NCI-H345 treated with DMSO at 0.1 percent for 48 hours (cell line): Measurements from ENCODE around the gene PAWR.
"Not testable (repeated sequence)": the region's sequence is repeated elsewhere in the genome, so short reads cannot be mapped to it uniquely, and the experiment has no call there.

Experiments
- DNase-seq: peaks from one replicate; lab custom pipeline; 2025; ENCODE audit not compliant: unreplicated experiment; lab: John Stamatoyannopoulos, UW

The PAWR gene

DNA sequence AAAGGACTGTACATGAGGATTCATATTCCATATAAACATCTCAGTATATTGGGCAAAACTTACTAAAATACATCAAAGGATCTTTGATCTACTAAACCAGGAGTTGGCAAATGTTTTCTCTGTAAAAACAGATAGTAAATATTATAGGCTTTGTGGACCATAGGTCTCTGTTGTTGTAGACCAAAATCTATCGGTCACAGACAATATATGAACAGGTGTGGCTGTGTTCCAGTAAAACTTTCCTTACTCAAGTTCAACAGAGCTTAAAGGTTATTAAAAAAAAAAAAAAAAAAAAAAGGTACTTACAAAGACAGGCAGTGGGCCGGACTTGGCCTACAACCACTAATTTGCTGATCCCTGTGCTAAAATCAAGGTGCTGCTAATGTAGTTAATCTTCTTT, 40.3 kb downstream of the PAWR start:
- no peak for DNase-seq

DNA sequence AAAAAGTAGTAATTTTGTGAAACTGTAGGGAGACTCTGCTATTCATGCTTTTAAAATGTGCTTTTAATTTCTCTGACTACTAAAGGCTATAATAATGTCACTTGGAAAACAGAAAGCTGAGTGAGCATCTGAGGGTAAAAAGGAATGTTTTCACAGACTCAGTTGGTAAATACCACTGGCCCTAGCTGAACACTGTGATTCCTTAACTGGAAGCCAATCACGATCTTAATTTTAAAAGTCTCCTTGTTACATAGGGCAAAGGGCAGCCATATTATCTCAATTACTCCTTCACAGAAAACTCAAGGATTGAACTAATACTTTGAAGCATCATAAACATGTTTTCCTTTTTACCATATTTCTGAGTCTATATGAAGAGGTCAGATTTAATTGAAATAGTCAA, 41.9 kb downstream of the PAWR start:
- no peak for DNase-seq

DNA sequence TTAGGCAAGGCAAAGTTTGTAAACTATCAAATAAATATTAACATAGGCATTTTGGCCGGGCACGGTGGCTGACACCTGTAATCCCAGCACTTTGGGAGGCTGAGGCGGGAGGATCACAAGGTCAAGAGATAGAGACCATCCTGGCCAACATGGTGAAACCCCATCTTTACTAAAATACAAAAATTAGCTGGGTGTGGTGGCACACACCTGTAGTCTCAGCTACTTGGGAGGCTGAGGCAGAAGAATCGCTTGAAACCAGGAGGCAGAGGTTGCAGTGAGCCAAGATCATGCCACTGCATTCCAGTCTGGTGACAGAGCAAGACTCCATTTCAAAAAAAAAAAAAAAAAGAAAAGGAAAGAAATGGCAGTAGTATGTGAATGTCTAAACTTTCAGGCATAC, 43.9 kb downstream of the PAWR start:
- not testable (repeated sequence) for DNase-seq

DNA sequence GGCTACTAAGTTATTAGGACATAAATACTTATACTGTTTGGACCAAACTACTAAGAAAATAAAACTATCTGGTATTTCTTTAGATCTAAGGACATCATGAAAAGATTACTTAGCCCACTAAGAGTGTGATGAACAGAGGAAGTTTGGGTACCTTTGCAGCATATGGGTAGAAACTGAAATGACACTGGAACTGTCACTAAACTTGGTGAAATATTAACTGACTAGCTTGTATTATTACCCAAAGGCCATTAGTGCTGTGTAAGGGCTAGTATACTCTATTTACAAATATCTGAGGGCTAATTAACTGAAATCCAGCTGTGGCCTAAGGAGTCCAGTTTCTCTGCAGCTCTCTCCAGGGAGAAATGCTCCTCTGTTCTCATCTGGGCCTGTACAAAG, 45.5 kb downstream of the PAWR start:
- DNase-seq: no peak

DNA sequence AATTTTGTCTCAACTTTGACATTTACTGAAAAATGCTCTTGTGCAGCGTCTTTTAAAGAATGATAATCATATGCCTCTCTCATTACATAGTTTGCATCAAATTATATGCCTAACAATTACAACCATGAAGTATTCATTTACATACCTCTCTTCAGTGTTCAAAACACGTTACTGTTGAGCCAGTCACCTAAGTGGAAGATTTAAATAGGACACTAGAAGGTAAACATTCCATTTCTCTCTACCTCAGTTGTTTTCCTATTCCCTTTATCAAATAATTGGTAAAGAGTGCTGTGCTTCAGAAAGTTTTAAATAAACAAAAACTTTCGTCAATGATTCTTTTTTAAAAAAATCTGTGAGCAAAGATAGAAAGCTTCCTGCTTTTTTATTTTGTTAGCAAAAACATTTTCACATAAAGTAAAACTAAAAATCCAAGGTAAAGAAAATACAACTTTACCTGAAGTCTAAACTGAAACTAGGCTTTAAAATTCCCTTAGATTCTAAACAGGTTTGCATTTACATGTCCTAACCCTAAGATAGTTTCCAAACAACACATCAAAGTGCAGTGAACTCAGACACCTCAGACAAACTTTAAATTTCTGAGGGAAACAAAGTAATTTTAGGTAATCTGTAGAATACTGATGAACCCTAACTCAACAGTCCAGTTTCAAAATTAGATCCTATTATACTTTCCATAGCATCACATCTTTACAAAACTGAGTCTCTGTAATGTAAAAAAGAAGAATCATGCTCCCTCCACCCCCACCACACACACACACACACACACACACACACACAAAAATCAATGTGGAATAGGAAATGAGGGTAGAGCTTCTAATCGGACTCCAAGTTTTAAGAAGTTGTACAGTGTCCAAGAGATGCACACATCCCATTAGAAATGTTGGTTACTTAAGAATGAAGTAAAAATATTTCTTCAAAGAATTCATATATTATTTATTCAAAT, 46.2 kb downstream of the PAWR start:
- no peak for DNase-seq

DNA sequence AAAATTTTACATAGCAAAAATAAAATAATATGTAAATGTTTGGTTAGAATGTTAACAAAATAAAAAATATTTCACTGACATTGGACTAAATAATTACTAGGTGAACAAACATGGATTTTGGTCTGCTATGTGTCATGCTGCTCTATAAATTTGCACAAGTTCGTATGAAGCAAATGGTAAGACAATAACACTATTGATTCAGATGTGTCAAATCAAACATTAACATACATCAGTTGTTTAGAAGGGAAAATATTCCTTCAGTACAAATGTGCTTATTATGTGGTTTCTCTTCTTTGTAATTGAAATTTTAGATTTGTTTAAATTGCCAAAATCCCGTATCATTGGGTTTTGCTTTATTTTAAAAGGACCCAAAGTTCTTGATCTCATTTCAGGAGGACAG, 46.9 kb downstream of the PAWR start:
- no peak for DNase-seq

DNA sequence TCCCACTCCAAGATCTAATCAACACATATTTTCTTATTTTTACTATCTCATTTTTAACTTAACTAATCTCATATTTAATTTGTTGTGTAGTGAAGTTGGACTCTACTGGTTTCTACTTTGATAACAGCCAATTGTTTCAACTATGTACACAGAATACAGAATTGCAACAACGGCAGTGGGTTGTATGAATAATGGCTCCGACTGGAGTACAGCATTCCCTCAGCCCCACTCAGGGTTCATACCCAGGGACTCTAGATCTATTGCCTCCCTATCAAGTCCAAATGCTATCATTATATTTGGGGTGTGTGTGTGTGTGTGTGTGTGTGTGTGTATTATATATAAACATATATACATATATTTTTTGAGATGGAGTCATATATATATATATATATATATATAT, 52.3 kb downstream of the PAWR start:
- DNase-seq: no peak

DNA sequence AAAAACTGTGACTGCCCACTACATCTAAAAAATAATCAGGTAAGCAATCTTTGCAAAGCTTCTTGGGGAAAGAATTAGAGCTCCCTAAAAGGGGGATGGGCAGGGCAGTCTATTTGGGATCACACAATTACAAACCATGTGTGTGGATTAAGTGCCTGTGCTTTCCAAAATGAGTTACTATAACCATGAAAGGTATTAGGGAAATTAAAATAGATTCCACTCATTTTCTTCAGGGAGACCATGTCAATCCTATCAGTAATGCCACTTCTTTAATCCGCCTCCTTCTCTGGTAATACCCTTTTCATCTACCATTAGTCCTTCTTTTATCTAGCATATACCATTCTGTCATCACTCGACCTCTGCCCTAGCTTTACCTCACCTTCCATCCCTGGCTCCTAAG, 53.7 kb downstream of the PAWR start:
- DNase-seq: no peak

DNA sequence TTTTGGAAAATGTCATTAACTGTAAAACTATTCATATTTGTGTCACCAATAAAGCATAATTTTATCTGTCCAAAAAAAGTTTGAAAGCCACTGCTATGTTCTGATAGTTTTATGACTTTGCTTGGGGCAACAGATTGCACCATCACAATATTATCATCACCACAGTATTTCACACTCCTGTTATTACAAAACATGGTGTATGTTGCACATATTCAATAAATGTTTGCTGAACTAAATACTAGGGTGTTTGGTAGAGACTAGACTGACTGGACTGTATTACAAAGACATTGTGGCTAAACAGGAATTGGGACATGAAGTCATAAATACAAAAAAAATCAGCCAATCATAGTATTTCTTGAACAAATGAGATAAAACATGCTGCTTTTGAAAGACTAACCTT, 55.1 kb downstream of the PAWR start:
- no peak for DNase-seq

DNA sequence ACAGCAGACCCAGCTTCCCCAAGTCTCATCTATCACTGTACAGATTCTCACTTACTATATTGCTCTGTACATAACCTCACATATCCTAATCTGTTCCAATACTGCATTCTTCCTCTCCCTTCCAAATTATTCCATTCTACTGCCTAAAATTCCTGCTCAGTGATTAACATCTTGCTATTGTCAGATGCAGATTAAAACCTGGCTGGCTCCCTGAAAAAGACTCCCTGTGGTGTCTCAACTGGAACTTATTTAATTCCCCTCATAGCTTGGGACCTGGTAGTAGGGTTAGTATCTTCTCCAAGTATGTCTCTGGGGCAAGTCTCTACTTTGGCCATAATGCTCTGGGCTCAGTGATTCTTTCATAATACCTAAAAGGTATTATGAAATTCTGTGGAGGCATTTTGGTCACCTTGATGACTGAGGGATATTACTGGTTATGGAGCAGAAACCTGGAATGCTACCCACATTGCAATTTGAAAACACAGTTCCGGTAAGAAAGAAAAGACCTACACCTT, 55.8 kb downstream of the PAWR start:
- DNase-seq: no peak

DNA sequence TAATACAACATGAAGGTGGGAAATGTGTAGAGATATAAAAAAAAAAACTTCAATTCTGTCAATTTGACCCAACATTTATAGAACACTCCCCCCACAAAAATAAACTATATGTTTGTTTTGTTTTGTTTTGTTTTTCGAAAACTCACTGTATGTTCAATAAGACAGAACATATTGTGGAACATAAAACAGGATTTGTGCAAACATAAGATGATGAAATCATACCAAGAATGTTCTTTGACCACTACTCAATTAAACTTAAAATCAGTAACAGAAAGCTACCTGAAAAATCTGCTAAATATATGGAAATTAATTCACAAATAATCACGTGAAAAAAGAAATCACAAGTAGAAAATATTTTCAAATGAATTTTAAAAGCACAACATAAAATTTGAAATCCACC, 61.2 kb downstream of the PAWR start:
- DNase-seq: no peak

DNA sequence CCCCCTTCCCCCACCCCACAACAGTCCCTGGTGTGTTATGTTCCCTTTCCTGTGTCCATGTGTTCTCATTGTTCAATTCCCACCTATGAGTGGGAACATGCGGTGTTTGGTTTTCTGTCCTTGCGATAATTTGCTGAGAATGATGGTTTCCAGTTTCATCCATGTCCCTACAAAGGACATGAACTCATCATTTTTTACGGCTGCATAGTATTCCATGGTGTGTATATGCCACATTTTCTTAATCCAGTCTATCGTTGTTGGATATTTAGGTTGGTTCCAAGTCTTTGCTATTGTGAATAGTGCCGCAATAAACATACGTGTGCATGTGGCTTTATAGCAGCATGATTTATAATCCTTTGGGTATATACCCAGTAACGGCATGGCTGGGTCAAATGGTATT, 64.0 kb downstream of the PAWR start:
- DNase-seq: not testable (repeated sequence)

DNA sequence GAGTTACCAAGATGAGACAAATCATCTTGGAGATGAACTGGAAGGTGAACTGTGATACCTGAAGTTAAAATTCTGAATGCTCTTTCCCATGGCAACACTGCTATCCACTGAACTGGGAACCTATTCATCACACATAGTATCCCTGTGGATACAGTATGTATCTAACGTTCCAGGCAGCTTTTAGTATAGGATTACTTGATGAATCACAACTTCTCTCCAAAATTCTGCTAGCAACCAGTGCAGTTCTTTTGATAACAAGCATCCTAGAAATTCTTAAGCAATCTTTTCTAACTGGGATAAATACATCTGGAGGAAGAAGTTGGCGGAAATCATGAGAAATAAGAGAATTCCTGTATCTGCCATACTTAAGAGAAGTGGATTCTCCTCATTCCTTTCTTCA, 66.4 kb downstream of the PAWR start:
- DNase-seq: no peak

DNA sequence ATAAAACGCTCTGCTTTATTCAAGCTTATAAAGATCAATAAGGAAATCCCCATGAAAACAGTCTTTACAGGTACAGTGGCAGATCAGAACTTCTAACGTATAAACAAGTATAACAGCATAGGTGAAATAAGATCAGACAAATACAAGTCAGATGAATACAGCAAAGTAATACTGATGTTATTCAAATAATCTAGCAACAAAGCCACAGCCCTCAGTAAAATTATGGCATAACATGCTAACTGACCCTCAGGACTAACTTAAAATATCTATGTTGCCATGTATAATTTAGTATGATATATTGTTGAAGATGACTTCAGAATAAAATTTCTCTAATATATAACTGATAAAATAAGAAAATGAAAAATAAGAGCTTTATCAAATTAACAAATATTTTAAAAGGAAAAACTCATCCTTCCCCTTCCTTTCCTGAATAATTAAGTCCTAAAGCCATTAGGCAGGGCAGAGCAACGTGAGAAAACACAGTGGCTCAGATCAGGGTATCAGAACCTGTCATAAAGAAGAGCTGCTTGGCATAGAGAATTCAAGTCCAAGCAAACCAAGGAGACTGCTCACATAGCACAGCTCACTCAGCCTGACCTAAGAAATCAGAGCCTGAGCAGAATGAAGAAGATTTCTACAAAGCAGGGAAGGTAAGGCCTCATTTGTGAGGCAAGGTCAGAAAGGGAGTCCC, 70.7 kb downstream of the PAWR start:
- no peak for DNase-seq

DNA sequence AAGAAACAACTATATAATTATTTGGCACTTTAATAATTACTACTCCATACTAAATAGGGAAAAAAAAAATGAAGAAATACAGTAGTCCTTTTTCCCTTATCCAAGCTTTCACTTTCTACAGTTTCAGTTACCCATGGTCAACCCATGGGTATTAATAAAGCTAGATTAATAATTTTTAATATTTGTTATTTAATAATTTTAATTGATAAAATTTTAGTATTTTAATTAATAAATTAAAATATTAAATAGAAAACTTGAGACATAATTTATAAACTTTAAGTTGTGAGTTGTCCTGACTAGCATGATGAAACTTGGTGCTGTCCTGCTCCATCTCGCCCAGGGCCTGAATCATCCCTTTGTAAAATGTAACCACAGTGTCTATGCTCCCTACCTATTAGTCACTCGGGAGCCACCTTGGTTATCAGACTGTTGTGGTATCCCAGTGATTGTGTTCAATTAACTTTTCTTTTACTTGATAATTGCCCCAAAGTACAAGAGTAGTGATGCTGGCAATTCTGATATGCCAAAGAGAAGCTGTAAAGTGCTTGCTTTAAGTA, 71.8 kb downstream of the PAWR start:
- DNase-seq: no peak

DNA sequence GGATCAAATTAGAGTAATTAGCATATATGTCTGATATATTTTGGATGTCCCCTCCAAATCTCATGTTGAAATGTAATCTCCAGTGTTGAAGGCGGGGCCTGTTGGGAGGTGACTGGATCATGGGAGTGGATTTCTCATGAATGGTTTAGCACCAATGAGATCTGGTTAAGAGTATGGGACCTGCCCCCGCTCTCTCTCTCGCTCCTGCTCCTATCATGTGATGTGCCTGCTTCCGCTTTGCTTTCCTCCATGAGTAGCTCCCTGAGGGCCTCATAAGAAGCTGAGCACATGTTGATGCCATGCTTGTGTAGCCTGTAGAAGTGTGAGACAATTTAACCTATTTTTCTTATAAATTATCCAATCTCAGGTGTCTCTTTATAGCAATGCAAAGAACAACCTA, 73.1 kb downstream of the PAWR start:
- DNase-seq: no peak

DNA sequence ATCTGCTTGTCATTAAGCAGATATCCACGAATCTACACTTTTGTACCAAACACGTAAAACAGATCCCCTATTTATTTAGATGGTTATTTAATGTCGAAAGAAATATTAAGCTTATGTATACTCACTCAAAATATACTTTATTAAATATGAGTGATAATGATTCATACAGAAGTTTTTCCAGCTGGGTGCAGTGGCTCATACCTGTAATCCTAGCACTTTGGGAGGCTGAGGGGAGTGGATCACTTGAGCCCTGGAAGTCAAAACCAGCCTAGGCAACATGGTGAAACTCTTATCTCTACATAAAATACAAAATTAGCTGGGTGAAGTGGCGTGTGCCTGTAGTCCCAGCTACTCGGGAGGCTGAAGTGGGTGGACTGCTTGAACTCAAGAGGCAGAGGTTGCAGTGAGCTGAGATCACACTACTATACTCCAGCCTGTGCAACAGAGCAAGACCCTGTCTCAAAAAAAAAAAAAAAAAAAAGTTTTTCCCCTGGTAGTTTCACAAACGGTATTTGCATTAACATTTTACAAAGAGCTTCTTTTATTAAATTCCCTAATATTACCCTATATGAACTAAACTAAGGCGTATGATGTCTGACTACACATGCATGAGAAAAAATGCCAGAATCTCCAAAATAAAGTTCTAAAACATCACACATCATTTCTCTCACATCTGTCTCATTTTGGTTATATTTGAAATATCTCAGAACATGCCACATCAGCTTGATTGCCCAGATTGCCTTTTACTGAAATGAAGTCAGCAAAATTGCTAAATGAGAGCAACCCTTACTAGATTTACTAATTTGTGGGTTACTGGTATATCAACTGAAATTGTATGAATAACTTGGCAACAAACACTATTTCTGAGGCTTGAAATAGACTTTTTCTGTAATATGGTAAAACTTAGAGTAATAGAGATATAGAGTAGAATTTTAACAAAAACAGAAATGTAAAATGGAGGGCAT, 74.9 kb downstream of the PAWR start:
- DNase-seq: no peak

DNA sequence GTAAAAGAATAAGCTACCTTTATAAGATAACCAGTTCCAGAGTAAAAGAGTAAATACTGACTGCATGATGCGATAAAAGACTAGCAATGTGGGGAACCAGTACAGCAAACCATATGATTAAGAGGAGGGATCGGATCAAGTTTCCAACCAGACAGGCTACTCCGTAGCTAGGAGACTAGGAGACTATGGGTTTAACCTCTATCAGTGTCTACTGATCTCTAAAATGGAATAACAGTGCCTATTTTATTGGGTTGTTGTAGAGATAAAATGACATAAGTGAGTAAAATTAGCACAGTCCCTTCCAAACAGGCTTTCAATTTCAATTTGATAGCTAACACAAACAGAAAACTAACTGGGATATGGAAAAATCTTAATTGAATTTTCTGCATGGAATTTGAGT, 76.0 kb downstream of the PAWR start:
- DNase-seq: no peak

DNA sequence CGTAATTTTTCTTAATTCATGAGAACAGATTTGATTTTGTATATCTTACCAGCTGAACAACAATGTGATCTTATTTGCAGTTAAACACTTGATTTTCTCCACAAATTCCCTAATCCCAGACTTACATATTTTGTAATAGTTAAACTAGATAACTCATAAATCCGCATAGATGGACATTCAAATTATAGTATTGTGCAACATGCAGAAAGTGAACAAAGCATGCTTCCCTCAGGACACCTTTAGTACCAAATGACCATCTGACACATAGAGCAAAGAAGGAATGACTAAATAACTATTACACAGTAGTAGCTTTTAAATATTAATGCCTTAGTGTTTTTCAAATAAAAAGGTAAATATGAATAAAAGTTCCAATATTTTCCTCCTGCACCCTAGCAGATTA, 88.9 kb downstream of the PAWR start:
- no peak for DNase-seq

DNA sequence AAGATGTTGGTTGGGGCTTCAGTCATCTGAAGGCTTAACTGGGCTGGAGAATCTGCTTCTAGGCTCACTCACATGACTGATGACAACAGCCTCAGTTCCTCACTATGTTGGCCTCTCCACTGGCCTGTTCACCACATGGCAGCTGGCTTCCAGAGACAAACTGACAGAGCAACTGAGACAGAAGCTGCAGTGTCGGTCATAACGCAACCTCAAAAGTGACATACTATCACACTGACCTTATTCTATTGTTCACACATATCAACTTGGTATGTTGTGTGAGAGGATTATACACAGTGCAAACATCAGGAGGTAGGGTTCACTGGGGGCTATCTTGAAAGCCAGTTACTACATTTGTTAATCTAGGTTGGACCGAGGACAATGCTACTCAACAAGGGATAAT, 92.9 kb downstream of the PAWR start:
- DNase-seq: no peak
